OCI-M2 (cell line): ENCODE measurements around the gene DLG1.

Experiments
- DNase-seq: peaks from one replicate; lab custom pipeline; 2025; ENCODE audit not compliant: unreplicated experiment; lab: John Stamatoyannopoulos, UW

The DLG1 gene

DNA sequence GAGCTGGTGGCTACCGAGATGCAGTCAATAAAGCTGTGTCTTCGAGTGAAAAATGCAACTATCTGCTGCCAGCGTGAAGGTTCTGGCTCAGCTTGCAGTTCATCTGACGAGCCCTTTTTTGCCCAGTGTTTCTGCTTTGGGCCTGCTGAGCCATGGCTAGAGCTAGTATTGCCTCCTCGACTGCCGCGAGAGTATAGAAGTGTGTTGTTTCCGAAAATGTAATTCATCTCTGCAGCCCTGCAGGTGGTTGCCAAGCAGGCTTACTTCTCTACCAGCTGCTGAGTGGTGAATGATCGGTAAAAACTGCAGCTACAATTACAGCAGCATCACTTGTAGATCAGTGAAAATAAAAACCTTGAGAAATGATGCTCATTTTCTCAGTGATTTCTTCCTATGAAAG lies 114.8 kb downstream of the DLG1 start:
- DNase-seq, result no peak

- DNase-seq, result no peak
These were observed 116.7 kb downstream of the DLG1 start for GRCh38 chr3:197181741-197182140.

- no peak for DNase-seq
These were observed 119.4 kb downstream of the DLG1 start for GRCh38 chr3:197178998-197179397.

- DNase-seq, result no peak
These were observed 122.9 kb downstream of the DLG1 start for GRCh38 chr3:197175503-197175902.

GRCh38 chr3:197174927-197175326 lies 123.5 kb downstream of the DLG1 start:
- no peak for DNase-seq

- DNase-seq, result no peak
These were observed 124.8 kb downstream of the DLG1 start for GRCh38 chr3:197173620-197174019.

- DNase-seq, result no peak
These were observed 126.8 kb downstream of the DLG1 start for GRCh38 chr3:197171481-197172067.

GRCh38 chr3:197169028-197169427 lies 129.4 kb downstream of the DLG1 start:
- DNase-seq, result no peak

DNA sequence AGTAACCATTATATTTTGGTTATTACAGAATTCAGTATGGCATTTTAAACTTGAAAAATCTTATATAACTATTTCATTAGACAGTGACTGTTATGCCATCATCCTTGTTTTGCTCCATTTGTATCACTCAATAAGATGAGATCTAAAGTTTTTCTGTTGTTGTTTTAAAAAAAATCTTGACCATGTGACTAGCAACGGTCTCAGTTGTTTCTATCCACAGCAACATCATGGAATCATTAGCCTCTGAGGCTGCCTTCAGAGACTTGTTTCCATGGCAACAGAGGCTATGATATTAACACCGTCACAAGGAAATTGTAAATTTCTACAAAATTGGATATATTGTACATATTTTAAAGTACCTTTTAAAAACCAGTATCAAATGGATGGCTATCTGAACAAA lies 129.8 kb downstream of the DLG1 start:
- DNase-seq, result no peak

DNA sequence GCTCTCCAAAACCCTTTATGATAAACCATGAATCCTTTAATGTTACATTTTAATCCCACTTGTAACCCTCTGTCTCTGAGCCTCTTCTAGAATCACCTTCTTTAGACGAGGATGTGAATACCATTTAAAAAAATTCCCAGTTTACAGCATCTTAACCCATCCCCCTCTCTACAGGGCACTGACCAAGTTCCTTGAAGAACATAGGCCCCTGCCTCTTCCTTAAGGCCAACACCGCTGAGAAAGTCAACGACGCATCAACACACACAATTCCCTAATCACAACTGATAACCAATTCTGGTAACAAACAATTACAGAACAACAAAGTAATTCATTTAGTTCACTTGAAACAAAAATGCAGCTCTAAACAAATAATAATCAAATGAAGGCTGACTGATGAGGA lies 130.3 kb downstream of the DLG1 start:
- no peak for DNase-seq

- DNase-seq, result no peak
These were observed 130.9 kb downstream of the DLG1 start for GRCh38 chr3:197167549-197167948.

DNA sequence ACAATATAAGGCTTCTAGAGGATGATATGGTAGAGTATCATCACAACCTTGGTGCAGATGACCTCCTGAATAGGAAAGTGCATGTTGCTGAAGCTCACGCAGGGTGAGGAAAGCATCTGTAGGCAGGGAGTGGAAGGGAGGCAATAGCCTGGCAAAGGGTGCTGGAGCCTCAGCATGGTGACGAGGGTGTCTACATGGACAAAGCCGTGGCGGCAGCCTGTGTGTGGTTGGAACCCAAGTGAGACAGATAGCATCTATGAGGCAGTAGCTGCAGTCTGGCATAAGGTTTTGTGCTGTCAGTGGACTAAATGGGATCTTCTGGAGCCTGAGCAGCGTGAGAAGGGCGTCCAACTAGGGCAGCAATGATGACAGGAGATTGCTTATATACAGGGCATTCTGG lies 132.5 kb downstream of the DLG1 start:
- no peak for DNase-seq

GRCh38 chr3:197155046-197155445 lies 143.4 kb downstream of the DLG1 start:
- no peak for DNase-seq

DNA sequence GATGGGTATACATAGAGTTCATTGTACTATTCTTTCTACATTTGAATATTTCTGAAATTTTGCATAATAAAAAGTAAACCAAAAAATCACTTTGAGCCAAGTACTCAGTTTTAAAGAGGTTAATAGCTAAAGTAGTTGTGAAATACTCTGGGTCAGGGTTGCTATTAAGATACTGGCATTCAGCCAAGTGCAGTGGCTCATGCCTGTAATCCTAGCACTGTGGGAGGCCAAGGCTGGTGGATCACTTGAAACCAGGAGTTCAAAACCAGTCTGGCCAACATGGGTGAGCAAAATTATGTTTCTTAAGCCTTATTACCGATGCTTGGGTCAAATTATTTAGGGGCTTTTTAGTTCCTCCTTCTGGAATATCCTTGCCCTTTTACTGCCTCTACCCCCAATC lies 146.8 kb downstream of the DLG1 start:
- DNase-seq, result no peak

- DNase-seq, result no peak
These were observed 148.9 kb downstream of the DLG1 start for GRCh38 chr3:197149528-197149927.

DNA sequence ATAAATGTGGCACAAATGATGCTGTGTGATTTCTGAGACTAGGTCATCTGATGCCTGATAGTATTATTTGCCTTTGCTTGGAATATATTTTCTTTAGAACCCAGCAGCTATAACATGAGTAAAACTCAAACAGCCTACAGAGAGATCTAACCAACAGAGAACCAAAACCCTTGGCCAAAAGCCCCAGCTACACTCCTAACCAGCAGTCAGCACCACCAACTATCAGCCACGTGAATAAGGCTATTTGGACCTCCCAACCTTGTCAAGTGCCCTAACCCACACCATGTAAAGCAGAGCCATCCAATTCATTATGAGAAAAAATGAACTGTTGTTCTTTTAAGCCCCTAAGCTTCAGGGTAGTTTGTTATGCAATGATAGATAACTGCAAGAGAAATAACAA lies 154.2 kb downstream of the DLG1 start:
- no peak for DNase-seq

- no peak for DNase-seq
These were observed 158.8 kb downstream of the DLG1 start for GRCh38 chr3:197139586-197139985.

- no peak for DNase-seq
These were observed 160.7 kb downstream of the DLG1 start for GRCh38 chr3:197137751-197138150.

DNA sequence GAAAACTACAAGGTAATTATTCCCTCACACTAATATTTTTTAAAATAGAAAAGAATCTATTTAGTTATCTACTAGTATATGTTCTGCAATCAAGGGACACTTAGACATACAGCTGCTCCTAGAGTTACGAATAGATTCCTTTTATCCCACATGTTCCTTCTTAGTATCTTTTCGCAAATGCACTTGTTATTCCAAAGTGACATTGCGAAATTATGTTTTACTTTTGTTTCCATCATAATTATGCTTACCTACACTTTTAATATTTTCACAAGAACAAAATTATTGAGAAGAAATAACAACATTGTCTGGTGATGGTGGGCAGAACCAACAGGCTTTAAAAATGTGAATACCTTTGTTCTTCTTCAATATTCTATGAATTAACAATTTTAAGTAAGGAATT lies 161.7 kb downstream of the DLG1 start:
- DNase-seq, result no peak

DNA sequence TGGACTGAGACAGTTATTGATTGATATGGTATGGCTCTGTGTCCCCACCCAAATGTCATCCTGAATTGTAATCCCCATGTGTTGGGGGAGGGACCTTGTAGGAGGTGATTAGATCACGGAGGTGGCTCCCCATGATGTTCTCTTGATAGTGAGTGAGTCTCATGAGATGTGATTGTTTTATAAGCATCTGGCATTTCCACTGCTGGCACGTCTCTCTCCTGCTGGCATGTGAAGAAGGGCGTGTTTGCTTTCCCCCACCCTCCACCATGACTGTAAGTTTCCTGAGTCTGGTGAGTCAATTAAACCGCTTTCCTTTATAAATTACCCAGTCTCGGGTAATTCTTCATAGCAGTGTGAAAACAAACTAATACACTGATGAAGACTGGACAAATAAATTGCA lies 163.2 kb downstream of the DLG1 start:
- no peak for DNase-seq

DNA sequence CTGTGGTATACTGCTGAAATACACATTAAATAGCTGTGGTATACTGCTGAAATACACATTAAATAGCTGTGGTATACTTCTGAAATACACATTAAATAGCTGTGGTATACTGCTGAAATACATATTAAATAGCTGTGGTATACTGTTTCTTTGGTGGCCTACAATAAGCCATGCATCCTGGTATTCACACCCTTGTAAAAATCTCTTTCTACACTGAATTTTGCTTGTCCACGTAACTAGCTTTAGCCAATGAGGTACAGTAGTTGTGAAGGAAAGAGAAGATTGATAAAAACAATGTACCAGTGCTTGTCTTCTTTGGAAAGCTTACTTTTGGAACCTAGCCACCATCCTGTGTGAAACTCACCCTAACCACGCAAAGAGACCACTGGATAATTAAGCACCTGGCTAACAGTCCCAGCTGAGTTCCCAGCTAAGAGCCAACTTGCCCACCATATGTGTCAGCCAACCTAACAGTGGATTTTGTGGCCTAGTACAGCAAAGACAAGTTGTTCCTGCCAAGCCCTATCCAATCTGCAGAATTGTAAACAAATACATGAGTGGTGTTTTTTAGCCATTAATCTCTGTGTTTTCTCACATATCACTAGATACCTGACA lies 165.4 kb downstream of the DLG1 start:
- no peak for DNase-seq

GRCh38 chr3:197125636-197126035 lies 172.8 kb downstream of the DLG1 start:
- DNase-seq, result no peak

GRCh38 chr3:197124713-197125112 lies 173.7 kb downstream of the DLG1 start:
- no peak for DNase-seq
